WTC11 (cell line): ENCODE data around the gene CCSER1.

Source experiments
- CREB1 ChIP-seq: sonication (generic); formaldehyde crosslinking; IDR thresholded peaks from 2 replicates; pipeline ENCODE4 v1.8.0; 2023; ENCODE audit warnings: mild to moderate bottlenecking, missing genetic modification reagents
- CREM ChIP-seq: sonication (generic); formaldehyde crosslinking; IDR thresholded peaks from 2 replicates; pipeline ENCODE4 v1.8.1; 2022; ENCODE audit warnings: mild to moderate bottlenecking, missing genetic modification reagents, moderate library complexity
- FOXP1 ChIP-seq: sonication (generic); formaldehyde crosslinking; IDR thresholded peaks from 2 replicates; pipeline ENCODE4 v1.8.0; 2022; ENCODE audit warnings: missing genetic modification reagents, mild to moderate bottlenecking, moderate library complexity, borderline replicate concordance
- IRF2 ChIP-seq: sonication (generic); formaldehyde crosslinking; IDR thresholded peaks from 2 replicates; pipeline ENCODE4 v1.8.0; 2022; ENCODE audit warnings: low read depth, missing genetic modification reagents, borderline replicate concordance
- JUN ChIP-seq: sonication (generic); formaldehyde crosslinking; IDR thresholded peaks from 2 replicates; pipeline ENCODE4 v1.8.0; 2023; ENCODE audit warnings: mild to moderate bottlenecking, missing genetic modification reagents
- RELA ChIP-seq: sonication (generic); formaldehyde crosslinking; IDR thresholded peaks from 2 replicates; pipeline ENCODE4 v1.8.1; 2022; ENCODE audit warnings: missing genetic modification reagents, mild to moderate bottlenecking, borderline replicate concordance
- TCF7 ChIP-seq: sonication (generic); formaldehyde crosslinking; IDR thresholded peaks from 2 replicates; pipeline ENCODE4 v1.8.0; 2022; ENCODE audit warnings: mild to moderate bottlenecking, low read depth, missing genetic modification reagents, moderate library complexity
- TEAD4 ChIP-seq: sonication (generic); formaldehyde crosslinking; IDR thresholded peaks from 2 replicates; pipeline ENCODE4 v1.8.0; 2022; ENCODE audit warnings: mild to moderate bottlenecking, missing genetic modification reagents
- TF ChIP-seq, protein P1 (sequence below): sonication (generic); formaldehyde crosslinking; IDR thresholded peaks from 2 replicates; pipeline ENCODE4 v1.8.0; 2022; ENCODE audit warnings: mild to moderate bottlenecking, missing genetic modification reagents
- TF ChIP-seq, protein P2 (sequence below): fragments of 200-600 bp; IDR thresholded peaks from 2 replicates; pipeline ENCODE4 v1.8.0; 2022; ENCODE audit warnings: antibody characterized with exemption
- TF ChIP-seq, protein P3 (sequence below): sonication (generic); formaldehyde crosslinking; IDR thresholded peaks from 2 replicates; pipeline ENCODE4 v1.8.1; 2023; ENCODE audit warnings: mild to moderate bottlenecking, missing genetic modification reagents, moderate library complexity
- TF ChIP-seq, protein P4 (sequence below): sonication (generic); formaldehyde crosslinking; conservative IDR thresholded peaks from 2 replicates; pipeline ENCODE4 v1.8.1; 2022; ENCODE audit warnings: mild to moderate bottlenecking, missing genetic modification reagents
- TF ChIP-seq, protein P5 (sequence below): sonication (generic); formaldehyde crosslinking; IDR thresholded peaks from 2 replicates; pipeline ENCODE4 v1.8.0; 2022; ENCODE audit warnings: mild to moderate bottlenecking, missing genetic modification reagents

DNA sequence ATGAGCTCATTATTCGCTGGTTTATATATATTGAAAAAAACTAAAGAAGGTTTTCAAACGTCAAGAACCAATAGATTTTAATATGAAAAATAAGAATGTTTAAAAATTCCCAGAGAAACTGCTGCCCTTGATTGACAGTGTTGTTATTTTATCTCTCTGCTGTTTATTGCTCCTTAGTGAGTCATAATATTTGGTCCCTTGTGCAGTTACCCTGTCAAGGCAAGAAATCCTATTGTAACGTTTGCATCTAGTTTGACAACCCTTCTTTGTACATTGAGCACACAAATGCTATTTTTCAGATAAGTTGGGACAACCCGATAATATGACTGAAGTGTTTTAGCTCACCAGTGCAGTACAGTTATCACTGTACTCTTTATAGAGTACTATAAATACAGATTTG is 349.4 kb downstream of the CCSER1 start:
- TF ChIP-seq, protein P1, sequence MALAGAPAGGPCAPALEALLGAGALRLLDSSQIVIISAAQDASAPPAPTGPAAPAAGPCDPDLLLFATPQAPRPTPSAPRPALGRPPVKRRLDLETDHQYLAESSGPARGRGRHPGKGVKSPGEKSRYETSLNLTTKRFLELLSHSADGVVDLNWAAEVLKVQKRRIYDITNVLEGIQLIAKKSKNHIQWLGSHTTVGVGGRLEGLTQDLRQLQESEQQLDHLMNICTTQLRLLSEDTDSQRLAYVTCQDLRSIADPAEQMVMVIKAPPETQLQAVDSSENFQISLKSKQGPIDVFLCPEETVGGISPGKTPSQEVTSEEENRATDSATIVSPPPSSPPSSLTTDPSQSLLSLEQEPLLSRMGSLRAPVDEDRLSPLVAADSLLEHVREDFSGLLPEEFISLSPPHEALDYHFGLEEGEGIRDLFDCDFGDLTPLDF, result no peak
- TF ChIP-seq CREM (CRISPR knock-in tag), result no peak
- TF ChIP-seq, protein P2, sequence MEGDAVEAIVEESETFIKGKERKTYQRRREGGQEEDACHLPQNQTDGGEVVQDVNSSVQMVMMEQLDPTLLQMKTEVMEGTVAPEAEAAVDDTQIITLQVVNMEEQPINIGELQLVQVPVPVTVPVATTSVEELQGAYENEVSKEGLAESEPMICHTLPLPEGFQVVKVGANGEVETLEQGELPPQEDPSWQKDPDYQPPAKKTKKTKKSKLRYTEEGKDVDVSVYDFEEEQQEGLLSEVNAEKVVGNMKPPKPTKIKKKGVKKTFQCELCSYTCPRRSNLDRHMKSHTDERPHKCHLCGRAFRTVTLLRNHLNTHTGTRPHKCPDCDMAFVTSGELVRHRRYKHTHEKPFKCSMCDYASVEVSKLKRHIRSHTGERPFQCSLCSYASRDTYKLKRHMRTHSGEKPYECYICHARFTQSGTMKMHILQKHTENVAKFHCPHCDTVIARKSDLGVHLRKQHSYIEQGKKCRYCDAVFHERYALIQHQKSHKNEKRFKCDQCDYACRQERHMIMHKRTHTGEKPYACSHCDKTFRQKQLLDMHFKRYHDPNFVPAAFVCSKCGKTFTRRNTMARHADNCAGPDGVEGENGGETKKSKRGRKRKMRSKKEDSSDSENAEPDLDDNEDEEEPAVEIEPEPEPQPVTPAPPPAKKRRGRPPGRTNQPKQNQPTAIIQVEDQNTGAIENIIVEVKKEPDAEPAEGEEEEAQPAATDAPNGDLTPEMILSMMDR, result no peak
- TF ChIP-seq JUN (CRISPR knock-in tag), result no peak
- TF ChIP-seq TEAD4, result no peak
- TF ChIP-seq, protein P3, sequence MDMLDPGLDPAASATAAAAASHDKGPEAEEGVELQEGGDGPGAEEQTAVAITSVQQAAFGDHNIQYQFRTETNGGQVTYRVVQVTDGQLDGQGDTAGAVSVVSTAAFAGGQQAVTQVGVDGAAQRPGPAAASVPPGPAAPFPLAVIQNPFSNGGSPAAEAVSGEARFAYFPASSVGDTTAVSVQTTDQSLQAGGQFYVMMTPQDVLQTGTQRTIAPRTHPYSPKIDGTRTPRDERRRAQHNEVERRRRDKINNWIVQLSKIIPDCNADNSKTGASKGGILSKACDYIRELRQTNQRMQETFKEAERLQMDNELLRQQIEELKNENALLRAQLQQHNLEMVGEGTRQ (CRISPR knock-in tag), result no peak
- TF ChIP-seq IRF2, result no peak
- no peak for TF ChIP-seq TCF7 (CRISPR knock-in tag)
- TF ChIP-seq FOXP1 (CRISPR knock-in tag), result no peak
- no peak for TF ChIP-seq CREB1 (CRISPR knock-in tag)
- TF ChIP-seq, protein P4, sequence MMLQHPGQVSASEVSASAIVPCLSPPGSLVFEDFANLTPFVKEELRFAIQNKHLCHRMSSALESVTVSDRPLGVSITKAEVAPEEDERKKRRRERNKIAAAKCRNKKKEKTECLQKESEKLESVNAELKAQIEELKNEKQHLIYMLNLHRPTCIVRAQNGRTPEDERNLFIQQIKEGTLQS (CRISPR knock-in tag), result no peak
- TF ChIP-seq, protein P5, sequence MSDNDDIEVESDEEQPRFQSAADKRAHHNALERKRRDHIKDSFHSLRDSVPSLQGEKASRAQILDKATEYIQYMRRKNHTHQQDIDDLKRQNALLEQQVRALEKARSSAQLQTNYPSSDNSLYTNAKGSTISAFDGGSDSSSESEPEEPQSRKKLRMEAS (CRISPR knock-in tag), result no peak
- TF ChIP-seq RELA (CRISPR knock-in tag), result no peak
